ENCODE measurements around the gene PSMA6. TPM values are rescaled to one million over a fixed set of nuclear protein-coding genes. Genes with fewer than 3 reads are reported as not detected.

The PSMA6 gene
- total RNA-seq, 4 donors from 2014 or later: 158 to 180 (median 170) TPM

DNA sequence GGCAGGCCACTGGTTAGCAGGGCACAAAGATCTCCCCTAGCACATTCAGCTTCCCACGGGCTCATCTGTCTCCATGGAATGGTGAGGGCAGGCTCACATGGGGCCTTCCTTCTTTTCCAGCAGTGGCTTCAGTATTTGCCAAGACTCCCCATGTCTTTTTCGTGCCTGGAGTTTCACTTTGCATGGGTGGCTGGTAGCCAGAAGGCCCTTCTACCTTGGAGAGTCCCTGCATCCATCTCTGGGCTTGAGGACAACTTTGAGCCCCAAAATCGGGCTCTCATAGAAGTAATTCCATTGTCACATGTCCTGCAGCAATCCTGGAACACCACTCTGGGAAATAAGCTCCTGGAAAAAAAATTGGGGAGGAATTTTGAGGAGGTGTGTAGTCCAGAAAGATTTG, 70.3 kb downstream of the PSMA6 start:
- ATAC-seq (ENCODE audit: low FRiP score): no peak

DNA sequence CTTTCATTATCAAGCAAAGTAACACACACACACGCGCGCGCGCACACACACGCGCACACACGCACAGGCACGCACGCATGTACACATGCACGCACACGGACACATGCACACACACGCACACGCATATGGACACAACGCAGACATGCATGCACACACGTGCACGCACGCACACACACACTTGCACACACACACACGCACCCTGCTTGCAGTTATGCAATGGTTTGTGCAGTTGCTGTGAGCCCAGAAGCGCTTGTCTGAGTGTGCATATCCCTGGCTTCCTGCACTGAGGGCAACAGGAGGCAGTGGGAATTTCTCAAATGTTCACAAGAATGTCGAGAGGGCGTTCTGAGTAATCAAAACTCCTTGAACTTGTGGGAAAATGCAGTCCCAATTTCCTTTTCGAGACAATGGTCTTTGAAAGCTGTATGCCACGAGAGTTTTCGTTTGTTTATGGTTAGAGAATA, 70.8 kb downstream of the PSMA6 start:
- ATAC-seq (ENCODE audit: low FRiP score): no peak
- DNase-seq (ENCODE audit: low spot score): no peak
- TF ChIP-seq, protein P1, sequence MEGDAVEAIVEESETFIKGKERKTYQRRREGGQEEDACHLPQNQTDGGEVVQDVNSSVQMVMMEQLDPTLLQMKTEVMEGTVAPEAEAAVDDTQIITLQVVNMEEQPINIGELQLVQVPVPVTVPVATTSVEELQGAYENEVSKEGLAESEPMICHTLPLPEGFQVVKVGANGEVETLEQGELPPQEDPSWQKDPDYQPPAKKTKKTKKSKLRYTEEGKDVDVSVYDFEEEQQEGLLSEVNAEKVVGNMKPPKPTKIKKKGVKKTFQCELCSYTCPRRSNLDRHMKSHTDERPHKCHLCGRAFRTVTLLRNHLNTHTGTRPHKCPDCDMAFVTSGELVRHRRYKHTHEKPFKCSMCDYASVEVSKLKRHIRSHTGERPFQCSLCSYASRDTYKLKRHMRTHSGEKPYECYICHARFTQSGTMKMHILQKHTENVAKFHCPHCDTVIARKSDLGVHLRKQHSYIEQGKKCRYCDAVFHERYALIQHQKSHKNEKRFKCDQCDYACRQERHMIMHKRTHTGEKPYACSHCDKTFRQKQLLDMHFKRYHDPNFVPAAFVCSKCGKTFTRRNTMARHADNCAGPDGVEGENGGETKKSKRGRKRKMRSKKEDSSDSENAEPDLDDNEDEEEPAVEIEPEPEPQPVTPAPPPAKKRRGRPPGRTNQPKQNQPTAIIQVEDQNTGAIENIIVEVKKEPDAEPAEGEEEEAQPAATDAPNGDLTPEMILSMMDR (IDR thresholded peaks at IDR 0.05): no peak

More for the DNA sequence above, 70.3 kb downstream of the PSMA6 start:
- DNase-seq (ENCODE audit: low spot score): no peak
- TF ChIP-seq, protein P1 (IDR thresholded peaks at IDR 0.05): no peak

DNA sequence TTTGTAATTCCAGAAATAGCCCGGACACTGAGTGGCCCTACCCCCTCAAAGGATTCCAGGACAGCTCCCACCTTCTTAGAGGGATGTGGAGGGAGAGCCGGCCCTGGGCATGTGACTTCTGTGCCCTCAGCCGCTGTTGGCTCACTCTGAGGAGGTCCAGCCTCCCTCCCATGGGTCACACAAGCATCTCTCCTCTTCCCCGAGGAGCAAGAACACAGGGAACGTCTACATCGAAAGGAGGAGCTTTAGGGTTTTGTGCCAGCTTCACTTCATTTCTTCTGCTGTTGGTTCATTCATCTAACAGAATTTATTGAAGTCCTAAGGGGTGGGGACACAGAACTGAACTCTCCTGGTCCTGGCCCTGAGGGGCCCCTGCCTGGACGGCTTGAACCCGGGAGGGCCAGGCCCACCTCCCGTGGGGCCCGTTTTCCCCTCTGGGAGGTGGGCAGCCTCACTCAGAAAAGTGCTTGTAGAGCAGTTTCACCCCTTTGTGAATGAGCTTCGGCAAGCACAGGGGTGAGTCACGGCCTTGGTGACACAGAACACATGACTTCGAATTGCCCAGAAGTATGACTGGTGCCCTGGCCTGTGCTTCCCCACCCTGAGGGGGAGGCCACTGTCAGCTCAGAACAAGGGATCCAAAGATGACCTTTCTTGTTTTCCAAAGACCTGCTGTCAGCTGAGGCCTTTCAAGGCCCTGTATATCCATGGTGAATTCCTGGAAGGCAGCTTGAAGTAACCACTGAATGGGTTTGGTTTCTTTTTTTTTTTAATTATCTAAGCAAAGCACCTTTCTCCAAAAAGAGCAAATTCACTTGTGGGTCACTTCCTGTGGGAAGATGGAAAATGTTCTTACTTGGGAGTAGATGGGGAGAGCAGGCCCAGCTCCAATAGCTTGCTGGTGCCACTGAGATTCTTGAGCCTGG, 73.2 kb downstream of the PSMA6 start:
- ATAC-seq (ENCODE audit: low FRiP score) (peak; percentile 86), DNase-seq (ENCODE audit: low spot score) (peak; percentile 67)
- TF ChIP-seq, protein P1 (IDR thresholded peaks at IDR 0.05): no peak

DNA sequence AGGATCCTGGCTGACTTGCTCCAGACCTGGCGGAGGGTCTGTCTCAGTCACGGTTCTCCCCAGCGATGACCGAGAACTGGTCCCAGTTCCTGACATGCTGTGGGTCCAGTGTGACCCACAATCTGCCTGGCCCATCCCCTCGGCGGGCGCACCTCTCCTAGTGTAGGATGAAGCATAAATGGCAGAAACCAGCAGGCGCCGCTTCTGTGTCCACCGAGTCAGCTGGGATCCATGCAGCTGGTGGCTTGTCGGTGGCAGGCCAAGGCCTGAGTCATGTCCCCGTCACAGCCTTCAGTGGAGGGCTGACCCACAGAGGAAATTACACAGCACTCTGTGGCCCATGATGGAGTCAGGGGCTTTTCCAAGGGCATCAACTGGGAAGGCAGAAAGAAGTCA, 73.9 kb downstream of the PSMA6 start:
- no peak for ATAC-seq (ENCODE audit: low FRiP score)
- TF ChIP-seq, protein P1 (IDR thresholded peaks at IDR 0.05): no peak
- no peak for DNase-seq (ENCODE audit: low spot score)

DNA sequence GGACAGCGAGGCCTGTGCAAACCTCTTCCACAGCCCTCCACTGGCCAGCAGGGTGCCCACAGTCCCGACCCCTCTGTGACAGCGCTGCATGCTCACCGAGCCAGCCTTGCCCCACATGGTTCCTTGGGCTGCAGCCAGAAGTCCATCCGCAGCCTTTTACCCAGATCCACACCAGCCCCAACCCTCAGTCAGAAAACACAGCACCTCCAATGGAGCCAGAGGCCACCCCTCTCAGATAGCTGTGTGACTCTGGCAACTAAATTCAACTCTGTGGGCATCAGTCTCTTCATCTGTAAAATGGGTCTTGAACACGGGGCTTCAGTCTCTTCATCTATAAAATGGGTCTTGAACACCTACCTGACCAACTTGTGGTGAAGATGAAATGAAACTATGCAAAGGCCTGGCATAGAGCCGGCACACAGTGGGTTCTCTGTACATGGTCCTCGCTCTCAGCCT, 74.4 kb downstream of the PSMA6 start:
- no peak for DNase-seq (ENCODE audit: low spot score)
- ATAC-seq (ENCODE audit: low FRiP score): no peak
- TF ChIP-seq, protein P1 (IDR thresholded peaks at IDR 0.05): no peak

DNA sequence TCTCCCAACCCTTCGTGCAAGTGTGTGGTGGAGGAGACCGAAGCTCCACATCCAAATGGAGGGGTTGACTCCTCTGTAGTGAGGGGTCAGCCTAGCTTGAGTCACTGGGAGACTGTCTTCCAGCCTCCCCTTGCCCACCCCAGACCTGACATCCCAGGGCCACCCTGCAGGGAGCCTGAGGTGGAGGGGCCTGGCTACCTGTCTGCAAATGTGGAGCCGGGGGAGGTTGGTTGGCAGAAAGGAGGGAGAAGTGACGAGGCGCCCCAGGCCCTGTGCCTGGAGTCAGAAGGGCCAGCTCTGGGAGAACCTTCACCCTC, 74.8 kb downstream of the PSMA6 start:
- no peak for DNase-seq (ENCODE audit: low spot score)
- TF ChIP-seq, protein P1 (IDR thresholded peaks at IDR 0.05): no peak
- ATAC-seq (ENCODE audit: low FRiP score): no peak

Other genes starting within 250 kb of the PSMA6 start
- gene FAM177A1, start 246.1 kb upstream of the PSMA6 start, total RNA-seq: 100 to 1,000 TPM in 1 of 4 donors, 10 to 100 TPM in 3; 35.7 to 123 (median 52.3) TPM
- gene PPP2R3C, start 170.4 kb upstream of the PSMA6 start, total RNA-seq: 10 to 100 TPM; 18.1 to 47.6 (median 25.7) TPM
- 10 to 100 TPM; 19.4 to 31.4 (median 24.1) TPM for gene PRORP, start 169.8 kb upstream of the PSMA6 start, total RNA-seq
- gene NFKBIA, start 112.4 kb downstream of the PSMA6 start, total RNA-seq: 1,000 to 10,000 TPM in 1 of 4 donors, 100 to 1,000 TPM in 3; 291 to 1,245 (median 645) TPM
- under 1 TPM in 2 of 4 donors, not detected in 2; 0.13 to 0.47 TPM for gene INSM2, start 241.8 kb downstream of the PSMA6 start, total RNA-seq

Data from omental fat pad (tissue), 4 donors.